ENCODE measurements around the gene KLRF2. TPM values are rescaled to one million over a fixed set of nuclear protein-coding genes. Genes with fewer than 3 reads are reported as not detected.

Gene KLRF2, protein sequence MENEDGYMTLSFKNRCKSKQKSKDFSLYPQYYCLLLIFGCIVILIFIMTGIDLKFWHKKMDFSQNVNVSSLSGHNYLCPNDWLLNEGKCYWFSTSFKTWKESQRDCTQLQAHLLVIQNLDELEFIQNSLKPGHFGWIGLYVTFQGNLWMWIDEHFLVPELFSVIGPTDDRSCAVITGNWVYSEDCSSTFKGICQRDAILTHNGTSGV
- not detected for total RNA-seq
- long read RNA-seq = 0 reads

GRCh38 chr12:9881246-9881645 lies at the start of gene KLRF2:
Gene KLRF2, plus strand, starts transcription at chr12:9881489. Its CDS starts 107 bp downstream, at chr12:9881596.
- DNase-seq = no peak
- TF ChIP-seq, protein P1, sequence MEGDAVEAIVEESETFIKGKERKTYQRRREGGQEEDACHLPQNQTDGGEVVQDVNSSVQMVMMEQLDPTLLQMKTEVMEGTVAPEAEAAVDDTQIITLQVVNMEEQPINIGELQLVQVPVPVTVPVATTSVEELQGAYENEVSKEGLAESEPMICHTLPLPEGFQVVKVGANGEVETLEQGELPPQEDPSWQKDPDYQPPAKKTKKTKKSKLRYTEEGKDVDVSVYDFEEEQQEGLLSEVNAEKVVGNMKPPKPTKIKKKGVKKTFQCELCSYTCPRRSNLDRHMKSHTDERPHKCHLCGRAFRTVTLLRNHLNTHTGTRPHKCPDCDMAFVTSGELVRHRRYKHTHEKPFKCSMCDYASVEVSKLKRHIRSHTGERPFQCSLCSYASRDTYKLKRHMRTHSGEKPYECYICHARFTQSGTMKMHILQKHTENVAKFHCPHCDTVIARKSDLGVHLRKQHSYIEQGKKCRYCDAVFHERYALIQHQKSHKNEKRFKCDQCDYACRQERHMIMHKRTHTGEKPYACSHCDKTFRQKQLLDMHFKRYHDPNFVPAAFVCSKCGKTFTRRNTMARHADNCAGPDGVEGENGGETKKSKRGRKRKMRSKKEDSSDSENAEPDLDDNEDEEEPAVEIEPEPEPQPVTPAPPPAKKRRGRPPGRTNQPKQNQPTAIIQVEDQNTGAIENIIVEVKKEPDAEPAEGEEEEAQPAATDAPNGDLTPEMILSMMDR (IDR thresholded peaks at IDR 0.05) = no peak
- intact Hi-C loops (cut with DNase I) = no loop called here
- H3K36me3 ChIP-seq = no peaks in the 10 kb centered on the region
- no peak for ATAC-seq
- H3K27ac ChIP-seq = no peak within 1 kb of the TSS
- H3K27me3 ChIP-seq = no peaks in the 10 kb centered on the region
- H3K4me1 ChIP-seq = no peaks in the 10 kb centered on the region
- H3K9me3 ChIP-seq = no peaks in the 10 kb centered on the region
- H3K4me3 ChIP-seq = no peak within 1 kb of the TSS

DNA sequence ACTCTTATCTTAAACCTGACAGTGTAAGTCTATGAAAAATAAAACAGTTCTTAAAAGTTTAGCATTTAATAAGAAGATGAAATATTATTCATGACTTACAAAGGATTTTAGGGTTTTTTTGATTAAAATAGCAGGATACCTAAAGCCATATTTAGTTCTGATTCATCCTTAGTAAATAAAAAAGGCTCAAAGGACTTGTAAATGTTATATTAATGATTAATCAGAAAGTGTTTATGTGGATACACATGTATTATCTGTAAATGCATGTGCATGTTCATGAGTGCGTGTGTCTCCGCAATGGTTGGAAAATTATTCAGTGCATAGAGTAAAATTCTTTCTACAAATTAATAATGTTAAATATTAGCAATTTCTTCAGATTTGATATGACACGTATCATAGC lies 49.6 kb upstream of the KLRF2 start:
- no peaks in the 10 kb centered on the region for H3K9me3 ChIP-seq
- ATAC-seq = no peak
- no peaks in the 10 kb centered on the region for H3K27me3 ChIP-seq
- TF ChIP-seq, protein P1 (IDR thresholded peaks at IDR 0.05) = no peak
- intact Hi-C loops (cut with DNase I) = no loop called here
- no peaks in the 10 kb centered on the region for H3K4me1 ChIP-seq
- no peak for DNase-seq
- no peaks in the 10 kb centered on the region for H3K36me3 ChIP-seq
- H3K27ac ChIP-seq = no peak overlapping the region
- H3K4me3 ChIP-seq = no peak overlapping the region

GRCh38 chr12:9843407-9843806 lies 37.9 kb upstream of the KLRF2 start:
- no peak overlapping the region for H3K4me3 ChIP-seq
- DNase-seq (no peak), ATAC-seq (no peak)
- no peaks in the 10 kb centered on the region for H3K9me3 ChIP-seq
- H3K4me1 ChIP-seq = no peaks in the 10 kb centered on the region
- TF ChIP-seq, protein P1 (IDR thresholded peaks at IDR 0.05) = no peak
- intact Hi-C loops (cut with DNase I) = no loop called here
- H3K27me3 ChIP-seq = no peaks in the 10 kb centered on the region
- H3K27ac ChIP-seq = no peak overlapping the region
- H3K36me3 ChIP-seq = no peaks in the 10 kb centered on the region

DNA sequence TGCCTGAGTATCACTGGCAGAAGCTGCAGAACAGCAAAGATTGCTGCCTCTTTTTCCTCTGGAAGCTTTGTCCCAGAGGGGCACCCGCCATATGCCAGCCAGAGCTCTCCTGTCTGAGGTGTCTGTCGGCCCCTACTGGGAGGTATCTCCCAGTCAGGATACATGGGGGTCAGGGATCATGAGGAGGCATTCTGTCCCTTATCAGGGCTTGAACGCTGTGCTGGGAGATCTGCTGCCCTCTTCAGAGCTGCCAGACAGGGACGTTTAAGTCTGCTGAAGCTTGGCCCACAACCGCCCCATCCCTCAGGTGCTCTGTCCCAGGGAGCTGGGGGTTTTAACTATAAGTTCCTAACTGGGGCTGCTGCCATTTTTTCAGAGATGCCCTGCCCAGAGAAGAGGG lies 32.4 kb upstream of the KLRF2 start:
- ATAC-seq = no peak
- TF ChIP-seq, protein P1 (IDR thresholded peaks at IDR 0.05) = no peak

GRCh38 chr12:9851050-9851449 lies 30.2 kb upstream of the KLRF2 start:
- TF ChIP-seq, protein P1 (IDR thresholded peaks at IDR 0.05) = no peak
- no peaks in the 10 kb centered on the region for H3K9me3 ChIP-seq
- no peaks in the 10 kb centered on the region for H3K27me3 ChIP-seq
- no peaks in the 10 kb centered on the region for H3K4me1 ChIP-seq
- H3K27ac ChIP-seq = no peak overlapping the region
- H3K36me3 ChIP-seq = peaks cover 32% of the 10 kb centered on the region
- ATAC-seq = no peak
- no peak overlapping the region for H3K4me3 ChIP-seq
- no peak for DNase-seq
- intact Hi-C loops (cut with DNase I) = no loop called here

More for the DNA sequence above, 32.4 kb upstream of the KLRF2 start:
- H3K4me3 ChIP-seq = no peak overlapping the region
- DNase-seq = no peak
- H3K27ac ChIP-seq = no peak overlapping the region
- no peaks in the 10 kb centered on the region for H3K27me3 ChIP-seq
- H3K9me3 ChIP-seq = no peaks in the 10 kb centered on the region
- no peaks in the 10 kb centered on the region for H3K4me1 ChIP-seq
- intact Hi-C loops (cut with DNase I) = no loop called here
- H3K36me3 ChIP-seq = peaks cover 23% of the 10 kb centered on the region

- TF ChIP-seq, protein P1 (IDR thresholded peaks at IDR 0.05) = no peak
- Histone ChIP-seq H3K27me3 (no peaks in the 10 kb centered on the region), H3K27ac (no peak overlapping the region), H3K9me3 (no peaks in the 10 kb centered on the region), H3K4me3 (no peak overlapping the region), H3K4me1 (no peaks in the 10 kb centered on the region), H3K36me3 (peaks cover 40% of the 10 kb centered on the region)
- ATAC-seq = no peak
- no peak for DNase-seq
- intact Hi-C loops (cut with DNase I) = no loop called here
These were observed 29.4 kb upstream of the KLRF2 start for GRCh38 chr12:9851927-9852326.

Data from upper lobe of right lung (tissue), 1 donor.